HG02852 (cell line): ENCODE data around the gene SCCPDH.

Source experiments
- ATAC-seq: cut with Tn5 transposase; IDR thresholded peaks from one replicate; pipeline ENCODE4 v1.9.1; 2021; ENCODE audit warnings: mild to moderate bottlenecking, moderate library complexity; ENCODE audit not compliant: unreplicated experiment

SCCPDH gene

GRCh38 chr1:246782120-246782900 is 58.1 kb downstream of the SCCPDH start:
- ATAC-seq = no peak

GRCh38 chr1:246784621-246785493 is 60.6 kb downstream of the SCCPDH start:
- ATAC-seq = no peak

- ATAC-seq = no peak
Observed at GRCh38 chr1:246785494-246786111, 61.4 kb downstream of the SCCPDH start.

- no peak for ATAC-seq
Observed at GRCh38 chr1:246786606-246787238, 62.5 kb downstream of the SCCPDH start.

GRCh38 chr1:246787781-246788513 is 63.7 kb downstream of the SCCPDH start:
- ATAC-seq = no peak

- ATAC-seq = no peak
Observed at GRCh38 chr1:246788895-246789338, 64.7 kb downstream of the SCCPDH start.

- no peak for ATAC-seq
Observed at GRCh38 chr1:246789454-246790339, 65.5 kb downstream of the SCCPDH start.

- no peak for ATAC-seq
Observed at GRCh38 chr1:246790364-246790763, 66.2 kb downstream of the SCCPDH start.

GRCh38 chr1:246790833-246791232 is 66.6 kb downstream of the SCCPDH start:
- no peak for ATAC-seq

GRCh38 chr1:246791303-246791918 is 67.2 kb downstream of the SCCPDH start:
- ATAC-seq = no peak

GRCh38 chr1:246792603-246793002 is 68.4 kb downstream of the SCCPDH start:
- no peak for ATAC-seq

GRCh38 chr1:246793356-246793896 is 69.2 kb downstream of the SCCPDH start:
- no peak for ATAC-seq

GRCh38 chr1:246794048-246794827 is 70.0 kb downstream of the SCCPDH start:
- no peak for ATAC-seq

- no peak for ATAC-seq
Observed at GRCh38 chr1:246794828-246795671, 70.8 kb downstream of the SCCPDH start.

- ATAC-seq = no peak
Observed at GRCh38 chr1:246795906-246796694, 71.9 kb downstream of the SCCPDH start.

- ATAC-seq = no peak
Observed at GRCh38 chr1:246797157-246797556, 72.9 kb downstream of the SCCPDH start.
